Naive B cell (primary cell): Measurements from ENCODE around the gene UBE2K. TPM values are rescaled to one million over a fixed set of nuclear protein-coding genes. Genes with fewer than 3 reads are reported as not detected.
"Not testable (repeated sequence)": the region's sequence is repeated elsewhere in the genome, so short reads cannot be mapped to it uniquely, and the experiment has no call there.

ENCODE experiments used
- ATAC-seq, 2 donors: fragments of 150-1000 bp; cut with Tn5 transposase; 2 replicates each; pipeline ENCODE4 v1.10.0; 2021; ENCODE audit warnings: low read depth in 2 of 2, mild to moderate bottlenecking in 2 of 2, moderate library complexity in 2 of 2
- DNase-seq: peaks from one replicate; pipeline ENCODE4 v3.0.0; 2022
- H3K27ac Mint-ChIP-seq, 6 donors: one replicate each; pipeline ENCODE4 v1.8.0; 2020 to 2022; ENCODE audit warnings: mild to moderate bottlenecking in 6 of 6, mixed read lengths in 6 of 6, moderate library complexity in 5 of 6, inconsistent platforms in 2 of 6
- H3K27me3 Mint-ChIP-seq, 3 donors: one replicate each; pipeline ENCODE4 v1.8.0; 2021 to 2022; ENCODE audit warnings: mixed read lengths in 3 of 3, mild to moderate bottlenecking in 1 of 3
- H3K36me3 Mint-ChIP-seq, 2 donors: one replicate each; pipeline ENCODE4 v1.8.0; 2020 to 2022; ENCODE audit warnings: mixed read lengths in 2 of 2, inconsistent platforms in 1 of 2, mild to moderate bottlenecking in 1 of 2
- H3K4me1 Mint-ChIP-seq, 3 donors: one replicate each; pipeline ENCODE4 v1.8.0; 2020 to 2022; ENCODE audit warnings: mixed read lengths in 3 of 3, inconsistent platforms in 1 of 3, mild to moderate bottlenecking in 1 of 3, moderate library complexity in 1 of 3
- H3K4me3 Mint-ChIP-seq, 8 donors: one replicate each; pipeline ENCODE4 v1.8.0; 2020 to 2022; ENCODE audit warnings: mild to moderate bottlenecking in 8 of 8, mixed read lengths in 8 of 8, moderate library complexity in 8 of 8, inconsistent platforms in 2 of 8
- H3K9me3 Mint-ChIP-seq, 7 donors: one replicate each; pipeline ENCODE4 v1.8.0; 2020 to 2022; ENCODE audit warnings: mixed read lengths in 7 of 7, mild to moderate bottlenecking in 5 of 7, inconsistent platforms in 2 of 7, moderate library complexity in 1 of 7
- polyA plus RNA-seq, 6 donors: library from polyadenylated mRNA; unstranded; fragments of 300-500 nt; fragmentation: Illumina TruSeq; gene quantifications; one replicate each; pipeline ENCODE4 v1.2.3, GENCODE V29; 2021; ENCODE audit warnings: low read depth in 6 of 6

UBE2K gene
- polyA plus RNA-seq, 6 donors from 2014 or later = 60.0 to 81.2 (median 69.2) TPM

GRCh38 chr4:39719804-39720580 is 22.1 kb downstream of the UBE2K start:
- no peak for DNase-seq
- H3K27ac Mint-ChIP-seq = peak overlapping the region in 5 of 6 donors; percentile 30 to 62 (median 46)
- ATAC-seq = no peak
- no peak overlapping the region for H3K4me3 Mint-ChIP-seq
- H3K4me1 Mint-ChIP-seq = peaks cover 28 to 61% (median 53%) of the 10 kb centered on the region in 3 donors
- H3K9me3 Mint-ChIP-seq = no peaks in the 10 kb centered on the region
- H3K27me3 Mint-ChIP-seq = no peaks in the 10 kb centered on the region
- peaks cover 7 to 8% of the 10 kb centered on the region in 2 donors for H3K36me3 Mint-ChIP-seq

- H3K27me3 Mint-ChIP-seq, H3K36me3 Mint-ChIP-seq, H3K9me3 Mint-ChIP-seq, DNase-seq, ATAC-seq: not testable (repeated sequence)
- Mint-ChIP-seq H3K27ac (peak overlapping the region in 5 of 6 donors; percentile 13 to 70 (median 34)), H3K4me3 (peak overlapping the region in 2 of 8 donors; percentile 33 to 35), H3K4me1 (peaks cover 29 to 59% (median 56%) of the 10 kb centered on the region in 3 donors)
Measured at GRCh38 chr4:39721273-39721672, 23.3 kb downstream of the UBE2K start.

GRCh38 chr4:39721788-39722187 is 23.9 kb downstream of the UBE2K start:
- no peaks in the 10 kb centered on the region for H3K27me3 Mint-ChIP-seq
- H3K36me3 Mint-ChIP-seq = peaks cover 7 to 10% of the 10 kb centered on the region in 2 donors
- H3K4me1 Mint-ChIP-seq = peaks cover 34 to 64% (median 61%) of the 10 kb centered on the region in 3 donors
- H3K4me3 Mint-ChIP-seq = peak overlapping the region in 1 of 8 donors; percentile 15
- ATAC-seq (no peak), DNase-seq (no peak)
- peak overlapping the region in 3 of 6 donors; percentile 39 to 58 (median 47) for H3K27ac Mint-ChIP-seq
- H3K9me3 Mint-ChIP-seq = no peaks in the 10 kb centered on the region

- no peak for DNase-seq
- Mint-ChIP-seq H3K27ac (peak overlapping the region in 4 of 6 donors; percentile 35 to 80 (median 38)), H3K36me3 (peaks cover 0 to 8% of the 10 kb centered on the region in 2 donors), H3K4me3 (no peak overlapping the region), H3K4me1 (peaks cover 21 to 56% (median 34%) of the 10 kb centered on the region in 3 donors), H3K27me3 (no peaks in the 10 kb centered on the region), H3K9me3 (no peaks in the 10 kb centered on the region)
- ATAC-seq = no peak
Measured at GRCh38 chr4:39729557-39729956, 31.6 kb downstream of the UBE2K start.

GRCh38 chr4:39730072-39730471 is 32.1 kb downstream of the UBE2K start:
- H3K27me3 Mint-ChIP-seq = no peaks in the 10 kb centered on the region
- peak overlapping the region in 4 of 6 donors; percentile 15 to 83 (median 49) for H3K27ac Mint-ChIP-seq
- H3K36me3 Mint-ChIP-seq = peaks cover 0 to 8% of the 10 kb centered on the region in 2 donors
- no peak overlapping the region for H3K4me3 Mint-ChIP-seq
- ATAC-seq (no peak), DNase-seq (no peak)
- no peaks in the 10 kb centered on the region for H3K9me3 Mint-ChIP-seq
- peaks cover 19 to 52% (median 34%) of the 10 kb centered on the region in 3 donors for H3K4me1 Mint-ChIP-seq

GRCh38 chr4:39731908-39732307 is 34.0 kb downstream of the UBE2K start:
- Mint-ChIP-seq H3K27ac (peak overlapping the region in 1 of 6 donors; percentile 10), H3K4me3 (no peak overlapping the region), H3K9me3 (no peaks in the 10 kb centered on the region), H3K36me3 (peaks cover 0 to 4% of the 10 kb centered on the region in 2 donors), H3K4me1 (peaks cover 12 to 36% (median 19%) of the 10 kb centered on the region in 3 donors), H3K27me3 (no peaks in the 10 kb centered on the region)
- DNase-seq (no peak), ATAC-seq (no peak)

GRCh38 chr4:39732728-39733127 is 34.8 kb downstream of the UBE2K start:
- no peaks in the 10 kb centered on the region for H3K9me3 Mint-ChIP-seq
- no peaks in the 10 kb centered on the region for H3K27me3 Mint-ChIP-seq
- H3K4me1 Mint-ChIP-seq = peaks cover 11 to 30% (median 12%) of the 10 kb centered on the region in 3 donors
- ATAC-seq (no peak), DNase-seq (no peak)
- H3K36me3 Mint-ChIP-seq = no peaks in the 10 kb centered on the region
- H3K27ac Mint-ChIP-seq = peak overlapping the region in 3 of 6 donors; percentile 34 to 76 (median 64)
- no peak overlapping the region for H3K4me3 Mint-ChIP-seq

- H3K9me3 Mint-ChIP-seq, H3K36me3 Mint-ChIP-seq, H3K27me3 Mint-ChIP-seq, DNase-seq, H3K4me1 Mint-ChIP-seq, H3K4me3 Mint-ChIP-seq, H3K27ac Mint-ChIP-seq, ATAC-seq: not testable (repeated sequence)
Measured at GRCh38 chr4:39739591-39739990, 41.7 kb downstream of the UBE2K start.

- peaks cover 0 to 7% (median 0%) of the 10 kb centered on the region in 3 donors for H3K4me1 Mint-ChIP-seq
- no peak overlapping the region for H3K4me3 Mint-ChIP-seq
- H3K9me3 Mint-ChIP-seq = no peaks in the 10 kb centered on the region
- ATAC-seq (no peak), DNase-seq (no peak)
- H3K36me3 Mint-ChIP-seq = no peaks in the 10 kb centered on the region
- no peak overlapping the region for H3K27ac Mint-ChIP-seq
- no peaks in the 10 kb centered on the region for H3K27me3 Mint-ChIP-seq
Measured at GRCh38 chr4:39741401-39741800, 43.5 kb downstream of the UBE2K start.

GRCh38 chr4:39745920-39746319 is 48.0 kb downstream of the UBE2K start:
- no peak for ATAC-seq
- Mint-ChIP-seq H3K27me3 (no peaks in the 10 kb centered on the region), H3K9me3 (no peaks in the 10 kb centered on the region), H3K4me1 (peaks cover 0 to 11% (median 0%) of the 10 kb centered on the region in 3 donors), H3K36me3 (no peaks in the 10 kb centered on the region), H3K27ac (no peak overlapping the region), H3K4me3 (no peak overlapping the region)
- DNase-seq = no peak

GRCh38 chr4:39750216-39750615 is 52.3 kb downstream of the UBE2K start:
- Mint-ChIP-seq H3K9me3 (no peaks in the 10 kb centered on the region), H3K27me3 (no peaks in the 10 kb centered on the region), H3K4me3 (no peak overlapping the region), H3K4me1 (peaks cover 17 to 31% (median 25%) of the 10 kb centered on the region in 3 donors), H3K36me3 (no peaks in the 10 kb centered on the region), H3K27ac (no peak overlapping the region)
- DNase-seq (no peak), ATAC-seq (no peak)

GRCh38 chr4:39754309-39754708 is 56.4 kb downstream of the UBE2K start:
- ATAC-seq = peak in 1 of 2 donors; percentile 49
- peak overlapping the region in 6 of 8 donors; percentile 30 to 60 (median 54) for H3K4me3 Mint-ChIP-seq

GRCh38 chr4:39756159-39756558 is 58.2 kb downstream of the UBE2K start:
- Mint-ChIP-seq H3K36me3 (peaks cover 8% of the 10 kb centered on the region in 2 donors), H3K27ac (peak overlapping the region in 3 of 6 donors; percentile 56 to 76 (median 63)), H3K4me3 (no peak overlapping the region), H3K9me3 (no peaks in the 10 kb centered on the region), H3K4me1 (peaks cover 22 to 26% (median 23%) of the 10 kb centered on the region in 3 donors), H3K27me3 (no peaks in the 10 kb centered on the region)
- ATAC-seq (no peak), DNase-seq (no peak)

More at GRCh38 chr4:39754309-39754708, 56.4 kb downstream of the UBE2K start:
- no peaks in the 10 kb centered on the region for H3K9me3 Mint-ChIP-seq
- peaks cover 22 to 26% (median 23%) of the 10 kb centered on the region in 3 donors for H3K4me1 Mint-ChIP-seq
- H3K27ac Mint-ChIP-seq = peak overlapping the region; percentile 41 to 93 (median 60)
- H3K27me3 Mint-ChIP-seq = no peaks in the 10 kb centered on the region
- no peak for DNase-seq
- peaks cover 8% of the 10 kb centered on the region in 2 donors for H3K36me3 Mint-ChIP-seq

- Mint-ChIP-seq H3K27ac (peak overlapping the region in 1 of 6 donors; percentile 72), H3K4me3 (no peak overlapping the region), H3K27me3 (no peaks in the 10 kb centered on the region), H3K9me3 (no peaks in the 10 kb centered on the region), H3K36me3 (peaks cover 8 to 15% of the 10 kb centered on the region in 2 donors), H3K4me1 (peaks cover 17 to 26% (median 22%) of the 10 kb centered on the region in 3 donors)
- no peak for ATAC-seq
- no peak for DNase-seq
Measured at GRCh38 chr4:39758176-39758575, 60.2 kb downstream of the UBE2K start.
